Hematopoietic multipotent progenitor cell treated with erythropoietin and hydrocortisone succinate and interleukin-3 and kit ligand, for 6 days (in vitro differentiated cells): ENCODE data around the gene GHRHR.
A peak's percentile ranks its signal among the peaks of the same experiment; 100 is the strongest.

ENCODE experiments used
- DNase-seq: peaks from one replicate; pipeline ENCODE4 v3.0.0-alpha.2; 2015

Gene GHRHR

DNA sequence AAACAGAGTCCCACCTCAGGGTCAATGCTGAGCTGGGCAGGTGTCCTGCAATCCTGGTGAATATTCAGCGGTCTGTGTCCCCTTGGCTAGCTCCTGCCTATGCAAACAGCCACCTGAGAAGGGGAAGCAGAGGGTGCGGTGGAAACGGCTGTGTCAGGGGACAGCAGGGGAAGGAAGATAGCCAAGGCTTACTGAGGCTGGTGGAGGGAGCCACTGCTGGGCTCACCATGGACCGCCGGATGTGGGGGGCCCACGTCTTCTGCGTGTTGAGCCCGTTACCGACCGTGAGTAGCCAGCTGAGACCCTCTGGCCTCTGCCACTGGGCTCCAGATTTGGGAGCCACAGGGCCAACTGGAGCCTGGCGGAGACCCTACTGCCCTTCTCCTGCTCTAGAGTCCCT lies at the start of gene GHRHR:
Gene GHRHR (plus strand): TSS at position 112 of the 400 bp plus-strand sequence. CDS start 116 bp downstream, at position 228.
- DNase-seq: no peak

DNA sequence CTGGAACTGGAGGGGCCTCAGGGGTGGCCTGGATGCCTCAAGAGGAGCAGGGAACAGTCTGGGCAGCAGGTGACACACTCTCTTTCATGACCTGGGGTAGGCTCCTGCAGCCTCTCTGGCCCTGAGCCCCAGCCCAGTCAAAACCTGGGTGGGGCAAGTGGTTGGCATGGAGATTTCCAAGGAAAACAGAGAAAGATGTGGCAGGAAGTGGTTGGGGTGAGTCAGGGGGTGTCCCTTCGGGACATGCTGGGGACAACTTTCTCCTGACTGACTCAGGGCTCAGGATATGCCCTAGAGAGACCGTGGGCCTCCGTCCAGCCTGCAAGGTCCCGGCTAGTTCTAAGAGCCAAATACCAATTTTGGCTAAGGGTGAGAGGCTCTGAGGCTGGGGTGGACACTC lies 49.2 kb upstream of the GHRHR start:
- DNase-seq: no peak

DNA sequence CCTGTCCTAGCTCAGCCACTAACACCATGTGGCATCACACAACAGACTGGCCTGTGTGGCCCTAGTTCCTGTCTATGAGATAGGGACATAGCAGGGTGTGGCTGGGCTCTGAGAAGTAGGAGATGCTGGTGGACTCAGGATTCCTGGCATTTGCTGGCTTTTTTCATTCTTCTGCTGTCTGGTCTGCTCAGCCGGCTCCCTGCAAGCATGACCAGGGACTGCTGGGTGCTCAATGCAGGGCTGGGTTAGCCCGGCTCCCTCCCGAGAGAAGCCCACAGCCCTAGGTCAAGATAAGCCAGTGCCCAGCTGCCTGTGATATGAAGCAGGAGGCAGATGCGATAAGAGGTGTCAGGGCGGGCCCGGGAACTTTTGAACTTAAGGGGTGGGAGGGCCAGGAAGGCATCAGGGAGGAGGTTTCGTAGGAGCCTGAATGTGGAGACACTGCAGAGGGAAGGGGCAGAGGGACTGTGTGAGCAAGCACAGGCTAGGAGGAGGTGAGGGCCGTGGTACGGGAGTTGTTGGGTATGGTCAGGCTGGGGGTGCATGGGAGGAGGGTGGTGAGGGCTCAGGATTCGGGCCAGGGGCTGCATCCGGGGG lies 48.6 kb upstream of the GHRHR start:
- peak; percentile 92 for DNase-seq

DNA sequence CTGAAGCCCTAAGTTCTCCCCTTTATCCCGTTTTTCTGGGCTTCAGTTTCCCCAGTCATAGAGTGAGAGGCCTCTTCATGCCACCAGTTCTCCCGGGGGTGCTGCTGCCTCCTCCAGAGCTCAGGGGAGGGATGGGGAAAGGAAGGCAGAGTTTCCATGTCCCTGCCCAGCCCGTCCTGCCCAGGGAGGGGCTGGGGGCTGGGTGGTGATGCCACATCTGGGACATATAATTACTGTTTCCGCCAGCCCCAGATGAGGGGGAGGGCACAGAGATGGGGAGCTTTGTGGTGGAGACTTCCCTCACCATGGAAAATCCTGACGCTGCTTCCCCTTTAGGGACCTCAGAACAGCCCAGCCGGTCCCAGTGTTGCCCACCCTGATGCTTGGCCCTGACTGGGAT lies 48.0 kb upstream of the GHRHR start:
- DNase-seq: no peak

DNA sequence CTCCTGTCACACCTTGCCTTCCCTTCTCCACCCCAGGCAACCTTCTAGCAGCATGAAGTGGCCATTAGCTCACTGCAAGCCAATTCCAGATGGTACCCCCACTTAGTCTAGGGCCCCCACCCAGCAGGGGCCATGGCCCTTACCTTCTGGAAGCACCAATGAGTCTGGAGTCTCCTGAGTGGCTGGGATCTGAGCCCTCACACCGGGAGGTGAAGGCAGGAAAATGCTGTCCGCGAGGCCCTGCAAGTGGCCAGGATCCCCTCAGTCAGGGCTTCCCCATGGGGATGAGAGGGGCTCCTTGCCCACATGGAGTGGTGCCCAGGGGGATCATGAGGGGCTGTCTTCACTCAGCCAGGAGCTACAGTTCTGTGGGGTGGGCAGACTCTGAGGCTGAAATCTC lies 47.5 kb upstream of the GHRHR start:
- no peak for DNase-seq

DNA sequence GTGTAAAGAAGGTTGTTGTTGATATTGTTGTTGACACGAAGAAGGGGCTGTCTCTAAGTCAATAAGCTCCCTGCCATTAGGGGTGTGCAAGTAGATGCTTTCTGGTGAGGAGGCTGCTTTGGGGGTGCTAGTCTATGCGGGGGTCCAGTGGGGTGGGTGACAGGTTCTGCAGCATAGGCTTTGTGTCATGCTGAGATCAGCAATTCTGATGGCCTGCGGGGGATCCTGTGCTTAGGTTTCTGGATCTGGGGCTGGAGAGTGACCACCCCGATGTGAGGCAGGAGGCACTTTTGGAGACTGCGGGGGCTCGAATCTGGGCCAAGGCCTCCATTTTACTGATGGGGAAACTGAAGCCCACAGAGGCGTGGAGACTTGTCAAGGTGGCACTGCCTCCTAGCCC lies 47.0 kb upstream of the GHRHR start:
- no peak for DNase-seq

DNA sequence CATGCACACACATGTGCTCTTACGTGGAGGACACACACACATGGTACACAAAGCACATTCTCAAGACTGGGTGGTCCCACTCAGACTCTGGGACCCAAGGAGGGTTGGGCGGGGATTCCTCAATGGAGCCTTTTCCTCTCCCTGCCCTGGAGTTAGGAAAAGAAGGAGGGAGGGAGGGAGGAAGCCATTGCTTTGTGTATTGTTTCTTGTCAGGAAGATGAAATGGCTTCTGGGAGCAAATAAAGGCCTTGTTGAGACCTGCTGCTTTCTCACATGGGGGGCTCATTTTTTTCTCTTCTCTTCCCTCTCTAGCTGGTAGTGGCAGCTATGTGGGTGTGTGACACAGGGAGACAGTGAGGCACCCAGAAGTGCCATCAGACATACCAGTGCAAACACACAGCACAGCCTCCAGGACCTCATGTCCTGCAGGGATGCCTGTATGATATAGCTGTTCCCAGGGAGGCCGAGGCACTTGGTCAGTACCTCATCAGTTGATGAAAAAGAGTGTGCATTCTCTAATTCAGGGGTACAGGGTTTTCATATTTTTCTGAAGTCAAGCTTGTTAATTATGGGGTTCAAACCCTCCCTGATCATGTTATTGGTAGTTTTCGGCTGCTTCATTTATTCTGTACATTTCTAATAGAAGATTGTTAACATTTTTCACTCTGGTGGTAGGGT lies 46.4 kb upstream of the GHRHR start:
- DNase-seq: no peak

DNA sequence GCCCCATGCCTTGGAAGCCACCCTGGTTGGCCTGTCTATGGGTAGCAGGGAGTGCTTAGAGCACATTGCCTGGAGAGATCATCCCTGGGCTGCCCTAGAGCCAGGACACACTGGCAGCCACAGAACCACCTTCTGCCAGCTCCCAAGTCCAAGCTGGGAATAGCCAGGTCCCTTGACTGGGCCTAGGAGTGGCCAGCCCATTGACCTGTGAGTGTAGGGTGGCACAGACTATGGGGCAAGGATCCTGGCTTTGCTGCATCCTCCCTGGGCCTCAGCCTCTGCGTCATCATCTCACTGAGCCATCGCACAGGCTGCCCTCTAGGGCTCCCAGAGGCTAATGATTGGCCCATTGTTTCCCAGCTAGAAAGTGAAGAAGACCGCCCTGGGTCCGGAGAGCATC lies 45.1 kb upstream of the GHRHR start:
- no peak for DNase-seq

DNA sequence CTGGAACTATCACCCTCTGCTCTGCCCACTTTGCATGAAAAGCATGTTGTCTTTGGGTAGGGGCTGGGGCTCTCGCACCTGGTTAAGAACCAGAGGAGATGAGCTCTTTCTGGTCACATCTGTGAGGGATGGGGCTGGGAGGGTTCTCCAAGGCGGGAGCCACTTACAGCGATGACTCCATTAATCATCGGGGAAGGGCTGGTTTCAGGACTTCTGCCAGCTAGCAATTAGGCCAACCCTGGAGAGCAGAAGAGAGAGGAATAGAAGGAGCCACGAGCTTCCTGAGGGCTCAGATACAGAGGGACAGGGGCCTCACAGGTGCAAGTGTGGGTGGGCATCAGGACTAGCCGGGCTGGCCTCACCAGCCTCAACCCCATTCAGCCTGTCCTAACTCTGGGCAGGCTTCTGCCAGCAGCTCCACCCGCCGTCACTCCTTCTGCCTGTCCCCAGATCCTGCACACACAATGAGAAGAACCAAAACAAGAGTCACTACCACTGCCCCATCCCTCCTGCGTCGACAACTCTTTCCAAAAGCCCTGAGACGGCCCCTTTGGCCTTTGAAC lies 43.7 kb upstream of the GHRHR start:
- no peak for DNase-seq

DNA sequence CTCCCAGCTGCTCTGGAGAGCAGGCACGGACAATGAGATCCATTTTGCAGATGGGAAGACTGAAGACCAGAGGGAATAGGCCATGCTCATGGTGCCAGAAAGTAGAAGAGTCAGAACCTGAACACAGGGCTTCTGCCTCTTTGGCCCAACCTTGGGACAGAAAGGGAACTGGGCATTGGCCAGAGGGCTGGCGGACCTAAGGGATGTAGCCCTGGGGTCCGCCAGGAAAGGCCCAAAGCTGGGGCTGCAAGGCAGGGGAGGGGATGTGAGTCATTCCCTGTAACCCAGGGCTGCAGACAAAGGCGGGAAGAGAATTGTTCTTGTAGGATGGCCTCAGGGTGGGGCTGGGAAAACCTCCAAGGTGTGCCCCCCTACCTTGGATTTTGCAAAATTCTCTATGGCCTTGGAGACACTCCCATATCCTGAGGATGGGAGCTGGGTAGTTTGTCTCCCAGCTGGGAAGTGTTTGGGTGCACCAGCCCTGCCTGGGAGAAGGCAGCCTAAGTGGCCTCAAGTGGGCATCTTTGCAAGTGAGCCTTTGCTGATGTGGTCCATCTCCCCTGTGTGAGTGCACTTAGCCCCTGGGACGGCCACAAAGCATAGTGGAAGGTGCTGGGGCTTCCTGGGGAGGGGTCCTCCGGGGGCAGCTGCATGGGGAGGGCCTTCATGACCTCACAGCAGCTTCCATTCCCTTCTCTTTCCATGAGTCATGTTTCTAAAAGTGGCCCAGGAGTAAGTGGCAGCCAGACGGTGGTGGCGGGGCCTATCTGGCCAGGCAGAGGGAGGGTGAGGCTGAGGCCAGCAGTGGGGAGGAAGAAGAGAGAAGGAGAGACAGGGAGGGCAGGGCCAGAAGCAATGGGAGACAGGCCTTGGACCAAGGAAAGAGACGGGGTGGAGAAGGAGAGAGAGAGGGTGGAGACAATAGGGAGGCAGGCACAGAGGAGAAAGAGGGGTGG lies 42.9 kb upstream of the GHRHR start:
- DNase-seq: peak; percentile 41

DNA sequence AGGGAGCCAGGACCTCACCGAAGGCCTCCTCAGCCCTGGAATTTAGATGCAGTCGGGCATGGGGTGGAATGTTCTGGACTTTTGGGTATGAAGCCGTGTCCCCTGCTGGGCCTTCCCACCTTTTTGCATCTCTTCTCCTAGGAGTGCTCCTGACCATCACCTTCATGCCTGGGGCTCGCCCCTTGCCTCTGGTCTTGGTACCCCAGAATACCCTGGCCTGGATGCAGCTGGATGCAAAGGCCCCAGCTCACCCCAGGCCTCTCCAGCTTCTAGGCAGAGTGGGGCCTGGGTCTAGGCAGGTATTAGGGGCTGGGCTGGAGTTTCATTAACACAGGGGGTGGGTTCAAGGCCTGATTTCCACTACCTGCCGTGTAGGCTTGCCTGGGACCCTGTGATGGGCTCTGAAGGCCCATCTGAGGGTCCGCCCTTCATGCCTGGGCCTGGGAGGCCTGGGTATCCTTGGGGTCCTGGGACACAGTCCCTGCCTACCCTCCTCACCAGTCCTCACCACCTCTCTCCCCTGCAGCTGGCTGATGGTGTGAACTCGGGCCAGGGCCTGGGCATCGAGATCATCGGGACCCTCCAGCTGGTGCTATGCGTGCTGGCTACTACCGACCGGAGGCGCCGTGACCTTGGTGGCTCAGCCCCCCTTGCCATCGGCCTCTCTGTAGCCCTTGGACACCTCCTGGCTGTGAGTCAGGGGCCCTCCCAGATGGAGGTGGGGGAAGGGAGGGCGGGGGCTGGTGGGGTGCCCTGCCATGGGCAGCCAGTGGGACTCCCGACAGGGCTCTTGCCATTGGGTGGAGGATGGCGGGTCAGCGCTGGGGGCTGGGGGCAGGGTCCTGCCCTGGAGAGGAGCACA lies 42.0 kb upstream of the GHRHR start:
- DNase-seq: no peak

DNA sequence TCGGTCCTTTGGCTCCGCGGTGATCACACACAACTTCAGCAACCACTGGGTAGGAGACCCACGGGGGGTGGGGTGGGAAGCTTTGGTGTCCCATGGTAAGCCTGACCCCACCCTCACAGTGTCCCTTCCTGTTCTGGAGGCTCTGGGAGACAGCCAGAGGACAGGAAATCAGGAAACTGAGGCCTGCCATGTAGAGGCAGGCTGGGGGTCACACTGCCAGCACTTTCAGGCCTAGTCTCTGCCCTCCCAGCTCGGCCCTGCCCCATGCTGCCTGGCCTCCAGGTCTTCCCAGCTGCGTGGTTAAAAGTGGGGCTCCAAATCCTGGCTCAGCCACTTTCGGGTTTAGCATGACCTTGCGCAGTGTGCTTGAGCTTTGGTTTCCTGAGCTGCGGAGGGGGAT lies 41.2 kb upstream of the GHRHR start:
- DNase-seq: no peak

DNA sequence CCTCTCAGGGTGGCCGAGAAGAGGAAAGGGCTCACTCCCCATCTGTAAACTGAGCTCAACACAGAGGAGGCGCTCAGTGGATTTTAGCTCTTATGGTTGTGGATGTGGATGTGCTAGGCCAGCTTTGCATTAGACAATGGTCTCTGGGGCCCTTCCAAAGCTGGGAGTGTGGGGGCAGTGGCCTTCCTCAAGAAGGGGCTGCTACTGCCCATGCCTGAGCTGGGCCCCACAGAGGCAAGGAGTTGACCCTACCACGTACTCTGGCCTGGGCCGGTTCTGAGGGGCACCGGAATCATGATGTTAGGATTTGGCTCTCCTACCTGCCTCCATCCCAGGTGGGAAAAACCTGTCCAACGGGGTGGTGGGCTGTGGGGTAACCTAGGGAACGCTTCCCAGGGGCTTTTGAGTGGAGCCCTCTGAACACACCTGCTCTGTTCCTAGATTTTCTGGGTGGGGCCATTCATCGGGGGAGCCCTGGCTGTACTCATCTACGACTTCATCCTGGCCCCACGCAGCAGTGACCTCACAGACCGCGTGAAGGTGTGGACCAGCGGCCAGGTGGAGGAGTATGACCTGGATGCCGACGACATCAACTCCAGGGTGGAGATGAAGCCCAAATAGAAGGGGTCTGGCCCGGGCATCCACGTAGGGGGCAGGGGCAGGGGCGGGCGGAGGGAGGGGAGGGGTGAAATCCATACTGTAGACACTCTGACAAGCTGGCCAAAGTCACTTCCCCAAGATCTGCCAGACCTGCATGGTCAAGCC lies 40.6 kb upstream of the GHRHR start:
- no peak for DNase-seq

DNA sequence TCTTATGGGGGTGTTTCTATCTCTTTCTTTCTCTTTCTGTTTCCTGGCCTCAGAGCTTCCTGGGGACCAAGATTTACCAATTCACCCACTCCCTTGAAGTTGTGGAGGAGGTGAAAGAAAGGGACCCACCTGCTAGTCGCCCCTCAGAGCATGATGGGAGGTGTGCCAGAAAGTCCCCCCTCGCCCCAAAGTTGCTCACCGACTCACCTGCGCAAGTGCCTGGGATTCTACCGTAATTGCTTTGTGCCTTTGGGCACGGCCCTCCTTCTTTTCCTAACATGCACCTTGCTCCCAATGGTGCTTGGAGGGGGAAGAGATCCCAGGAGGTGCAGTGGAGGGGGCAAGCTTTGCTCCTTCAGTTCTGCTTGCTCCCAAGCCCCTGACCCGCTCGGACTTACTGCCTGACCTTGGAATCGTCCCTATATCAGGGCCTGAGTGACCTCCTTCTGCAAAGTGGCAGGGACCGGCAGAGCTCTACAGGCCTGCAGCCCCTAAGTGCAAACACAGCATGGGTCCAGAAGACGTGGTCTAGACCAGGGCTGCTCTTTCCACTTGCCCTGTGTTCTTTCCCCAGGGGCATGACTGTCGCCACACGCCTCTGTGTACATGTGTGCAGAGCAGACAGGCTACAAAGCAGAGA lies 39.9 kb upstream of the GHRHR start:
- DNase-seq: no peak

DNA sequence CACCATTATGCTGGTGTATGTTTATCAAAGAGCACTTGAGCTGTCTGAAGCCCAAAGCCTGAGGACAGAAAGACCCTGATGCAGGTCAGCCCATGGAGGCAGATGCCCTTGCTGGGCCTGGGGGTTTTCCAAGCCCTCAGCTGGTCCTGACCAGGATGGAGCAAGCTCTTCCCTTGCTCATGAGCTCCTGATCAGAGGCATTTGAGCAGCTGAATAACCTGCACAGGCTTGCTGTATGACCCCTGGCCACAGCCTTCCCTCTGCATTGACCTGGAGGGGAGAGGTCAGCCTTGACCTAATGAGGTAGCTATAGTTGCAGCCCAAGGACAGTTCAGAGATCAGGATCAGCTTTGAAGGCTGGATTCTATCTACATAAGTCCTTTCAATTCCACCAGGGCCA lies 39.1 kb upstream of the GHRHR start:
- DNase-seq: no peak

DNA sequence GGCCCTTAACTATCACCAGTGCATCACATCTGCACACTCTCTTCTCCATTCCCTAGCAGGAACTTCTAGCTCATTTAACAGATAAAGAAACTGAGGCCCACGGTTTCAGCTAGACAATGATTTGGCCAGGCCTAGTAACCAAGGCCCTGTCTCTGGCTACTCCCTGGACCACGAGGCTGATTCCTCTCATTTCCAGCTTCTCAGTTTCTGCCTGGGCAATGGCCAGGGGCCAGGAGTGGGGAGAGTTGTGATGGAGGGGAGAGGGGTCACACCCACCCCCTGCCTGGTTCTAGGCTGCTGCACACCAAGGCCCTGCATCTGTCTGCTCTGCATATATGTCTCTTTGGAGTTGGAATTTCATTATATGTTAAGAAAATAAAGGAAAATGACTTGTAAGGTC lies 38.6 kb upstream of the GHRHR start:
- DNase-seq: no peak

DNA sequence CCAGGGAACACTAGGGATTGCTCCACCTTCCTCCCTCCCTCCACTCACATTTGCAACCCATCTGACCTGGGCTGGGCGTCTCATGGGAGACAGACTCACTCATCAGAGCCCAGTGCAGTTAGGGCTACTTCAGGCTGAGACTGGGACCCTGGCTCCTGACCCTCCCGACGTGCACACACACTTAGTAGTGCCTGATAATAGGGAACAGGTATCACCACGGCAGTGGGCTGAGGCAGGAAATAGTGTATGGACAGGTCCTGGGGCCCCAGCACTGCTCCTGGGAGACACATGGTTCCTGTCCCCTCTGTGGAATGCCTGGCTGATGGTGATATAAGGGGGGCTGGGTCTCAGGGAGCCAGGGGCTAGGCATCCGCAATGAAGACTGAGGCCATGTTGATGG lies 37.8 kb upstream of the GHRHR start:
- DNase-seq: no peak

DNA sequence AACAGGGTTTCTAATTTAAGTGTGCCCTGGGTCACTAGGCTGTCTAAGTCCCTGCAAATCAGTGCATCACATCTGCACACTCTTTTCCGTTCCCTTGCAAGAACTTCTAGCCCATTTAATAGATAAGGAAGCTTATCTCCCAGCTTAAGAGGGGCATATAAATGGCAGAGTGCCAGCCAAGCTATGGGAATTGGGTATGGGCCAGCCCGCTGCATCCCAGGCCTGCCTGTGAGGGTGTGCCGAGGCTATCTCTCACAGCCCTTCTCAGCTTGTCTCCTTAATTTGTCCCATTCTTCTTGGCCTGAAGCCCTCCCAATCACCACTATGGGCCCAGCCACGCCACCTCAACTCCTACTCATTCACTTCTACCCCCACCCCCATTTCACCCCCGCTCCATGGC lies 37.4 kb upstream of the GHRHR start:
- DNase-seq: peak; percentile 82

DNA sequence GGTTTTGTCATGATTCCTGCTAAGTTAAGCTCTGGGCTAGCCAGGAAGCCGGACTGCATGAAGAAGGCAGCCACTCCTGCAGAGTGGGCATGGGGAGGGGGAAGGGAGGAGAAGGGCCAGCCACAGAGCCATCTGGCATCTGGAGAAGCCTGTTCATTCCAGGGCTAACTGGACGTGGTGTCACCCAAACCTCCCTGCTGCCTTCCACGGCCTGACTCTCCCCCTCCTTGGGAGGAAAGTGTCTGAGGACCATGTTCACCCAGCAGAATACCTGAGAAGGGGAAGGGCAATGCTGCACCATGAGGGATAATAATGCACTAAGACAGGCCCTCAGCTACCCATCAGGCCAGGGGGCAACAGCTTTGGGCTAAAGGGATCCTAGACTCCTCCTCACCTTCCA lies 36.7 kb upstream of the GHRHR start:
- no peak for DNase-seq

DNA sequence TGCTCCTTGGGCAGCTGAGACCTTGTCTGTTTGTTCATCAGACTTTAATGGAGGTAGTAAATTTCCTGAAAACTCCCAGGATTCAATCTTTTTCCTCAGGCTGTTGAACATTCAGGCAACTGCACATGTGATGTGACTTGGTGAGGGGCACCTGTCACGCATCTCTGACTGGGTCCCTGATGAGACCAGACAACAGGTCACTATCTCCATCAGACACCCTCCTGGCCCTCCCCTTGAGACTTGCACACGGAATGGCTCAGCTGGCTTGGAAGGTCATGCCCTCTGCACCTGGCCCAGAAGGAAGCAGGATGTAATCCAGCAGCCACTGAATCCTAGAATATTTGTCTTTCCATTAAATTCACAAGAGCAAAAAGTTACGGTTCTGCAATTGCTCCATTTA lies 36.2 kb upstream of the GHRHR start:
- DNase-seq: no peak

DNA sequence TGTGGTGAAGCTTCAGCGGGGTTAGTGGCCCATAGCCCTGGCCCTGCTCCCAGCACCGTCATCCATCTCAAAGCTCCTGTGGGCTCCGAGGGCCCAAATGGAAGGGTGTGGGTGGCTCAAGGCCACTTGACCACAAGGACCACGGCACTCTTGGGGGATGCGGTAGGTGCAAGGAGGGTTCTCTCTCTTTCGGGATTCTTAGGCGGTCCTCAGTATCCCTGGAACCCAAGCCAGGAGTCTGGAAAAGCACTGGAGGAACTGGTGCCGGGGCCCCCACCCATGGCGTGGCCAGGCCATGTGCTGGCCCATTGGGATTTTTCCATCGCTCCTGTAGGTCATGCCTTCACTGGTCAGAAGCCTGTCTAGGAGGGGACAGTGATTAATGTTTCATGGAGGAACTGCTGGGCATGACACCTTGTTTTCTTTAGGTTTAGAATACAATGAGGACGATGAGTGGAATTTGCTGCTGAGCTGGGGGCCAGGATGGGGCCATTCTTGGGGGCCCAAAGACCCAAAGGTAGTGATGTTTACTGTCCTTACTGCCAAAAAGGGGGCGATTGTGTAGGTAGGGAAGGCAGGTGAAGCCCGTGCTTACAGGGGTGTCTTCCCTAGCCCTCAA lies 35.4 kb upstream of the GHRHR start:
- no peak for DNase-seq
